HG03066 (cell line): ENCODE measurements around the gene SLC1A3.
A peak's percentile ranks its signal among the peaks of the same experiment; 100 is the strongest.
"Not testable (repeated sequence)": the region's sequence is repeated elsewhere in the genome, so short reads cannot be mapped to it uniquely, and the experiment has no call there.

Experiments used
- ATAC-seq: cut with Tn5 transposase; IDR thresholded peaks from one replicate; pipeline ENCODE4 v1.9.1; 2021; ENCODE audit warnings: low read depth; ENCODE audit not compliant: unreplicated experiment

Gene SLC1A3

GRCh38 chr5:36606428-36607113 is at the start of gene SLC1A3:
TSS of gene SLC1A3 (plus strand) at chr5:36606606. CDS start at chr5:36608424, 1,818 bp downstream.
- ATAC-seq, result peak; percentile 87

GRCh38 chr5:36558641-36559040 is 47.8 kb upstream of the SLC1A3 start:
- ATAC-seq, result no peak

DNA sequence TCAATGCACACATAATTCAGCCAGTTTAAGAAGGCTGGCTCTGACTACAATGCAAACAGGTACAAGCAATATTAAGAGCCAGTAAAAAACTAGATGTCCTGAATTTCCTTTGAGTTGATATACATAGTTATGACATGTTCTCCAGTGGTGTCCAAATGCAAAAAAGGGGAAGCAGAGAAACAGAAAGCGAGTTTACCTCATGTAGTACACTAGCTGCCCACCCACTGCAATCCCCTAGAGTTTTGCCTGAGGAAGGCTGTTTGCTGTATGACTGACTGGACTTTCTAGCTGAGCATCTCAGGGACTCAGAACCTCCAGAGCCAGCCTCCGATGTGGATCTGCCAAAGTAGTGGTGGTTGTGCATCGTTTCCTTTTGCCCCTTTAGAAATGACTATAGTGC is 44.8 kb upstream of the SLC1A3 start:
- no peak for ATAC-seq

GRCh38 chr5:36569491-36569890 is 36.9 kb upstream of the SLC1A3 start:
- ATAC-seq, result no peak

DNA sequence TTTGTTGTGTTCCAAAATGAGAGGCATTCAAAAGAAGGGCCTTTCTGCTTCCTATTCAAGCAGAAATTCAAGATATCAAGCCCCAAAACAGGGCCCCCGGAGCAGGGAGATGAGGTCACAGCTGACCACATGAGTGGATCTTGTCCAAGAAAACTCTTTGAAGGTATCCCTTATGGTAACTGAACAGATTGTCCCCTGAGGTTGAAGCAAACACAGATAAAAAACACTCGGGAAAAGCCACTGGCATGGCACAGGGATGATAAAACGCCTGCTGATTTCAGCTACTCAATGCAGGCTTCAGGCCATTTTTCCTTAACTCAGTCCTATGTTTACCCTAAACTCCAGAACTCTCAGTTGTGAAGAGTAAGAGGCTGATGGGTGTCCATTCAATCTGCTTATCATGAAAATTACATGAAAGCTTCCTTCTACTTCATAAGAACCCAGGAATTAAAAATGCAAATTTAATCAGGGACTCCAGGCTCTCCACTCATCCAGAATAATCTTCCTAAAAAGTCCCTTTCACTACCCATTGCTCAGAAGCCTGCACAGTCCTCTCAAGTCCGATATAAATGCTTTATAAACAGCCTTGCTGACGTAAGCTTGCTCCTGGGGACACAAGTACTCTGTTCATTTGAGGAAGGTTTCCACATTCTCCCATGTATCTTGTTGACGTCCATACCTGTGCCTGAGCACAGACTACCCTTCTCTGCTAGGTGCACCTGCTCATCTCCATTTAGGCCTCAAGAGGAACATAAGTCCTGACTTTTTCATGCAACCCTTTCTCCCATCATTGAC is 35.9 kb upstream of the SLC1A3 start:
- ATAC-seq, result no peak

- no peak for ATAC-seq
These were observed 34.9 kb upstream of the SLC1A3 start for GRCh38 chr5:36571401-36572042.

GRCh38 chr5:36573438-36573837 is 33.0 kb upstream of the SLC1A3 start:
- ATAC-seq, result no peak

DNA sequence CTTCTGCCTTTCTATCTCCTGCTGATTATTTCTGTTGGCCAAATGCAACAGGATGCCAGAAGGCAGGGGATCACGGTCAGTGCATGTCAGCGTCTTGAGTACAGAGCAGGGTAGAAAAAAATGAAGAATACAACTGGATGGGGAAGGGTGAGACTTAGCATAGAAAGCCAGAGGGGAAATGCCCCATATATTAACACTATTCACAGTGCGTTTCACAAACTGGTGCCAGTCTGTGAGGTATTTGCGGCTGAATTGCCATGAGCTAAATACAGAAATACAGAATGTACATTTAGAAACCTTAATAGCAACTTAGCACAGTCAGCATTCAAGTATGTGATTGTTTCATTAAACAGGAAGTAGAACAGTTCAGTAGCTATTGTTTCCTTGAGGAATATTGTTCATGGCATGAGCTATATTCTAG is 31.0 kb upstream of the SLC1A3 start:
- ATAC-seq, result no peak

- ATAC-seq, result no peak
These were observed 29.7 kb upstream of the SLC1A3 start for GRCh38 chr5:36576721-36577120.

DNA sequence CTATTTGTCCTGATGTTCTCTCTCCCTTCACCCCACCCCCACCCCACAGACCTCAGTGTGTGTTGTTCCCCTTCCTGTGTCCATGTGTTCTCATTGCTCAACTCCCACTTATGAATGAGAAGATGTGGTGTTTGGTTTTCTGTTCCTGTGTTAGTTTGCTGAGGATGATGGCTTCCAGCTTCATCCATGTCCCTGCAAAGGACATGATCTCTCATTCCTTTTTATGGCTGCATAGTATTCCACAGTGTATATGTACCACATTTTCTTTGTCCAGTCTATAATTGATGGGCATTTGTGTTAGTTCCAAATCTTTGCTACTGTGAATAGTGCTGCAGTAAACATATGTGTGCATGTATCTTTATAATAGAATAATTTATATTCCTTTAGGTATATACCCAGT is 26.5 kb upstream of the SLC1A3 start:
- ATAC-seq, result not testable (repeated sequence)

DNA sequence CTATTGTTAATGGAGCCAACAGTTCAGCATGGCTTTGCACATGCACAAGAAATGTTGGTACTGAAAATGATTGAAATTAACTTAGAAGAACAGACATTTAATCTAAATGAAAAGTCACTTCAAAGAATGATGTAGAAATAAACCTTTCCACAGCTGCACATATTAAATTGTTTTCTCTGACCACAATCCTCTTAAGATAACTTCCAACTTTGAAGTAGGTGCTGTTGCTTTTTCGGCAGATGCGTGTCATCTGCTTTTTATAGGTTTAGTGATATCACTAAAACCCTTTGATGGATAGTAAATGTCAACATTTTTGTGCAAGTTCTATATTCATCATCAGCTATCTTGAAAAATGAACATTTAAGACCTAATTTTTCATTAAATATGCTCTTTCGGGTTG is 25.3 kb upstream of the SLC1A3 start:
- ATAC-seq, result no peak

- no peak for ATAC-seq
These were observed 22.2 kb upstream of the SLC1A3 start for GRCh38 chr5:36584009-36584875.

DNA sequence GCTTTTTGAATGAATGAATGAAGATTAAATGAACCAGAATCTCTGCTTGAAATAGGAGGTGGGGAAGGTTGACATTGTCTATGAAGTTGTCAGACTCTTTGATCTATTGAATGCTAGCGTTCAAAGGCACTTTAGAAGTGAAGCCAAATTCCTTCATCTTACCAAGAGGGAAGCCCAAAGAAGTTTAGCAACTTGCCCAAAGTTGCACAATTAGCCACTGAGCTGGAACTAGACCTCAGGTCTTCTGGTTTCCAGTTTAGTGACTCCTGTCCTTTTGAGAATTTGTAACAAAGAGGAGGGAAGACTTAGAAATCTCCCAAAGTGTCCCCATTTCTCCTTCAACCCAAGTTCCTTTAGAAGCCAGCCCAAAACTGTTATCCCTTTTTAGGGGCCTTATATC is 20.7 kb upstream of the SLC1A3 start:
- ATAC-seq, result no peak

DNA sequence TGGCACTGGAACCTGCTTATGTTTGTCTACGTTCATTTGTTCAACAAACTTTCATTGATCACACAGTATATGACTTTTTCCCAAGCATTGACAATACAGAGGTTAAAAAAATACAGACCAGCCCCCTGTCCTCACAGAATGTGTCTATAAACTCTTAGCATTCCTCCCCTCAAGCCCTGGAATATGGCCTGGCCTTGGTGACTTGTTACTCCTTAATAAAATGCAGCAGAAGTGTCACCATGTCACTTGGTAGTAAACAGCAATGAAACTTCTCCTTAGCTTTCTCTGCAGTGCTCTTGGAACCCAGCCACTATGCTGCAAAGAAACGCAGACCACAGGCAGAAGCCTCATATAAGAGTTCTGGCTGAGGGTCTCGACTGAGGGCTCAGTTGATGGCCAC is 19.1 kb upstream of the SLC1A3 start:
- no peak for ATAC-seq

- ATAC-seq, result not testable (repeated sequence)
These were observed 16.7 kb upstream of the SLC1A3 start for GRCh38 chr5:36589735-36590134.

GRCh38 chr5:36590513-36591286 is 15.7 kb upstream of the SLC1A3 start:
- ATAC-seq, result no peak

GRCh38 chr5:36593867-36594266 is 12.5 kb upstream of the SLC1A3 start:
- ATAC-seq, result no peak

GRCh38 chr5:36596247-36596646 is 10.2 kb upstream of the SLC1A3 start:
- no peak for ATAC-seq

- ATAC-seq, result no peak
These were observed 9.7 kb upstream of the SLC1A3 start for GRCh38 chr5:36596756-36597155.

DNA sequence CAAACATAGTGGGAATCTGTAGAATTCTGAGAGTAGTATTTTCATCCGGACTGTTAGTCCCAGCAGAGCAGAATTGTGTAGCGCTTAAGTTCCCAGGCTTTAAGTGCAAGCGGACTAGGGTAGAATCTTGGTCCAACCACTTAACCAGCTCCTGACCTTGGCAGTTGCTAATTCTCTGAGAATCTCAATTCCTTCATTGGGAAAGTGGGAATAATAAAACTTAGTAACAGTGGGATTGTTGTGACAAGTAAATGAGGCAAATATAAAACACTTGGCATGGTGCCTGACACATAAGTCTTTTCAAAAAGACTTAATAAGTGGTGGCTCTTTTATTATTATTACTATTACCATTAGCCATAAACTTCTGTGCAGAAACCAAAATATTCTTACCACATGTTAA is 8.4 kb upstream of the SLC1A3 start:
- no peak for ATAC-seq
